ENCODE data around the gene RAB30.

The RAB30 gene, protein sequence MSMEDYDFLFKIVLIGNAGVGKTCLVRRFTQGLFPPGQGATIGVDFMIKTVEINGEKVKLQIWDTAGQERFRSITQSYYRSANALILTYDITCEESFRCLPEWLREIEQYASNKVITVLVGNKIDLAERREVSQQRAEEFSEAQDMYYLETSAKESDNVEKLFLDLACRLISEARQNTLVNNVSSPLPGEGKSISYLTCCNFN

DNA sequence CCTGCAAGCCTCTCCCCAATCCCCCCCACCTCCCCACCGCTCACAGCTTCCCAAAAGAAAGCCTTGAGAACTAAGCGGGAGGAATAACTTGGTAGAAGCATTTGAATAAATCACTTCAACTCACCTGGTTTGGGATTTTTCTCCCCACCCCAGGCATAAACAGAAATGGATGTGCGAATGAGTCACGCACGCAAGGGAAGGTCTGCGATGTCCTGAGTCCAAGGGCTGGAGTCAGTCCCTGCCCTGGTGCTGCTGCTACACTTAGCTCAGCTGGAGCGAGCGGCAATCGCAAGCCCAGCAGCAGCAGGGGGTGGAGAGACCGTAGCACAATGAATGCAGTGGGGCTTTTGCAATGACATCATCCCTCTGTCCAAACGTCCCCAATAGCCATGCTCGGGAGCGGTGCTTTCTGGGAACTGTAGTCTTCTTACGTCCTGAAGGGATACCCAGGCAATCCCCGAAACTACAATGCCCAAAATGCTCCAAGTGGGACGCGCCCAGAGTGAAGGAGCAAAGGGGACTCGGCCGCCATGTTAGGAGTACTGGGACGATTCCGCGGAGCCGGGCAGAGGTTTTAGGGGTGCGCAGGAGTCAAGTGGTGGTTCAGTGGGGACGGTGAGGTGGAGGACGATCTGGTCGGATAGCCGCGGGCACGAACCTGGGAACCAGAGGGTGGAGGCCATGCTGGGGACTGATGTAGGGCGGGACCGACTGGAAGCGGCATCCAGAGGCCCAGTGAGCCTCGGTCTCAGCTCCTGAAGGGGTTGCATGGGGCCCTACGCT is at the start of gene RAB30:
Gene RAB30, minus strand, starts transcription at position 331 of the 783 bp plus-strand sequence. CDS start 74,581 bp downstream, outside the sequence.
- DNase-seq: peak; percentile 79

DNA sequence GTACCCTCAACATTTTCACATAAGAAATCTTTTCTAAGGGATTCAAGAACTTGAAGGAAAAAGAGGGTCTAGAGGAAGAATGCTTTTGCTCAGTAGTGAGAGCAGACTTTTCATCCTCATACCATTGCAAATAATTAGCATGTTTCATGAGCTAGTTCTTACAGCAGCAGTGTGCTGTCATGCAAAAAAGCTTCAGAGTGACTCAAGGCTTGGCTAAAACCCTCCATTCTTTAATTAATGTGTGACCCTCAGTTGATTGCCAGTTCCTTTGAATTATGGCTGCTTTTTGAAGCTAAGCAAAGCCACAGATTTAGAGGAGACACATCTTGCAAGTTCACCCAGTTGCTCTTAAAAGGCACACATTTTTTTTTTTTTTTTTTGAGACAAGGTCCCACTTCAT is 48.6 kb upstream of the RAB30 start:
- DNase-seq: no peak

DNA sequence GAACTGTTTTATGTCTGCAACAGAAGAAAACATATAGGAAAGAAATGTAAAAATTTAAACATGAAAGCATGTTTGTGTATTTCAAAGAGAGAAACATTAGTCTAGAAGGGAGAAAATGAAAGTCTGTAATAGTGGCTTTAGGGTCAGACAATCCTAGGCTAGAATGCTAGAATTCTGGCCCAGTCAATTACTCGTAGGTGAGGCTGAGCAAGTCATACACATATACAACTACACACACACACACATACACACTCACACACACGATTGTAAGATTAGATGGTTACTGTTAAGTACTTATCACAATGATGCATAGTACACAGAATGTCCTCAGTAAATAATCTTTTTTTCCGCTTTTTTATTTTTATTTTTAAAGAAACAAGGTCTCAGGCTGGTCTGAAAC is 47.5 kb upstream of the RAB30 start:
- no peak for DNase-seq

DNA sequence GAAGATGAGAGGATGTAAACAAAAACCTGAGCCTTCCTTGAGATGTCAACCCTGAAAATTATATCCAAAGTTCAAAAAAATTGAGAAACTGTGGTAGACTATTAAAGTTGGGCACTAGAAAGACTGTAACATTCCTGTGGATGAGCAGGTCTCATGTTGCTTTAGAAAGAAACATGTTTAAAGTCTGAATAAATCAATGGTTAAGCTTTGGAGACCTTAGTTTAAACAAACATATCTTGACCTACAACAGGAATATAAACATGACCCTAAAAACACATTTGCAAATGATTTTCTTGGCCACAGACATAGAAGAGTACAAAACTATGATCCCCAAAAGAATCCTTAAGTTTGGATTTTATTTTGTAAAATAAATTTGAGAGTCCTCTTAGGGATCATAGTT is 47.1 kb upstream of the RAB30 start:
- no peak for DNase-seq

DNA sequence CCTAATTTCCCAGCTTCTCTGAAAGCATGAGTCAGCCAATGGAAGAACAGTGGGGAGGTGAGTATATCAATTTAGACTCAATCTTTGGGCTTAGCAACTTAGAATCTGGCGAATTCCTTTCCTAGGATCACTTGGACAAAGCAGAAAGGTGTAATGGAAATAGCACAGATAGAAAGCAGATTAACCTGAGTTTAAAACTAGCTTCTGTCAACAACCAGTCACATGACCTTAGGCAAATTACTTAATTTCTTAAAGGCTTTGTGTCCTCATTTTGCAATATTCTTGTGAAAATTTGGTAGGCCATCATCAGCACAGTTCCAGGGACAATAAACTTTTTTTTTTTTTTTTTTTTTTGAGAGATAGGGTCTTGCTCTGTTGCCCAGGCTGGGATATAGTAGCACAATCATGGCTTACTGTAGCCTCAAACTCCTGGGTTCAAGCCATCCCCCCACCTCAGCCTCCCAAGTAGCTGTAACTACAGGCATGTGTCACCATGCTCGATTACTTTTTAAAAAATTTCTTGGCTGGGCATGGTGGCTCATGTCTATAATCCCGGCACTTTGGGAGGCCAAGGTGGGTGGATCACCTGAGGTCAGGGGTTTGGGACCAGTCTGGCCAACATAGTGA is 44.4 kb upstream of the RAB30 start:
- DNase-seq: no peak

DNA sequence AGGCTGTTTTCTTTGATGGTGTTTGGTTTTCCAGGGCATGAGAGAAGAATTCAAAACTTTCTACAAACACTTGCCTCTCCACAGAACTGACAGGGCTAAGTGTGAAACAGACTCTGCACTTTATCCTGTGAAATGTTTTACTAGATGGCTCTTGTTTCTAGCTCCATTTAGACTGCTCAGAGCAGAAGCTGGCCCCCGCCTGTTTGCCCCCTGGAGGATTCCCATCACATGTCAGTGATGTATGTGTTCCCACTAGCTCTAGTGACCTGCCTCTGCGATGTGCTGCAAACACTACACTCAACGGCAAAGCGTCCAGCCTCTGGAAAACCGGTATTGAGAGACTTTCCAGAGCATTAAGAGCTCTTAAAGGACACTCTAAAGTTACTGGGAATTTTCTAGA is 43.9 kb upstream of the RAB30 start:
- no peak for DNase-seq

DNA sequence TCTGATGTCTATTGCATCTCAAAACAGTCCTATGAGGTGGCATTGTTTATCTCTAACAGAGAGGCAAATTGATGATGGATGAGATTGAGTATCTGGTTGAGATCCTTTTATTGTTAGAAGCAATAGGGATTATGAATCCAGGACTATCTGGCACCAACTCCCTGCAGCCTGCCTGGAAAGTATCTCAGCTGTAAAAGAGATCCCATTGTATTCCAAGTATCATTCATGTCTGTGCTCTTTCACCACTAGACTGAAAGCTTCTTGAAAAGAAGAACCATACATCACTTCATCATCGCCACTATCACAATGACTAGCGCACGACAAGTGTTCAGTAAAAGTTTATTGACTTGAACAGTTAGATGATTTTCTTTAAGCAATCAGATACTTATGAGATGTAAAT is 43.3 kb upstream of the RAB30 start:
- DNase-seq: no peak

DNA sequence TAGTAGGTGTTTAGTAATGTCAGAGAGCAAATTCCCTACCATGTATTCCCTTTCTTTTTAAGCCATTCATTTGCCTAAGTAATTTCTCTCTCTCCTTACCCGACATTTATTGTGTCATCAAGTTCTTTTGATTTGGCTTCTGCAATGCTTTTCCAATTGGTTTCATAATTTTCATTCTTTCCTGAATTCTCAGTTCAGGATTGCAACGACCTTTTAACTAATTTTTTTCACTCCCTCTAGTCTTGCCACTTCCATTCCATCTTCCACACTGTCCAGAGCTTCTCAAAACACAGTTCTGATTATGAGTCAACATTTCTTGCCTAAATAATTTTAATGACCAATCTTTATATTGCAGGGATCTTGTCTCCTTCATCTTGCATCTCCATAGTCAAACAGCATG is 41.2 kb upstream of the RAB30 start:
- DNase-seq: no peak

DNA sequence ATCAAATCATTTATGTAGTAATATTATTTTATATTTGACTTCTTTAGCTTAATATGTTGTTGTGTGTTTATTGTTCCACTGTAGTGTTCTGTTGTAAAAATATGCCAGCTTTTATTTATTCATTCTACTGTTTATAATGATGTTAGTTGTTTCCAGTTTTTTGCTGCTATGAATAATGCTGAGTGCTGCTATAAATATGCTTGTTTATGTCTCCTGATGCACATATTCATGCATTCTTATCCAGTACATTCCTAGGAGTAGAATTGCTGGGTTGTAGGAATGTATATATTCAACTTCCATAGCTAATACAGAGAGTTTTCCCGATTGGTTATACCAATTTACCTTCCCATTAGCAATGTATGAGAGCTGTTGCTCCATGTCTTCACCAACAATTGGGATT is 33.5 kb upstream of the RAB30 start:
- DNase-seq: no peak

DNA sequence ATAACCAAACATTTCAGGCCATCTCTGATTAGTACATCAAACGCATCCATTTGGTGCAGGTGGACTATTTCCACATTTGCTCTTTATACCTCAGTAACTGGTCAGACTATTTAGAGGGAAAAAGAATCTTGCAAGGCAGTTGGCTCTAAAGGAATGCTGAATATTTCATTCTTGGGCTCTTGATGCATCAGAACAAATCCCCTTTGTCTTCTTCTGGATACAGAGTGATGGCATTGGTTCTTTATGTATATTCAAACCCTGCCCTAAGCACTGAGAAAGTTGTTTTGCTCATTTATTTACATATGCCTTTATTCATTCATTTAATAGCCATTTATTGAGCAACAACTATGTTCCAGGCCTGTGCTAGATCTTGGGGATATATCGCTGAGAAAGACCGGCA is 31.1 kb upstream of the RAB30 start:
- DNase-seq: no peak

DNA sequence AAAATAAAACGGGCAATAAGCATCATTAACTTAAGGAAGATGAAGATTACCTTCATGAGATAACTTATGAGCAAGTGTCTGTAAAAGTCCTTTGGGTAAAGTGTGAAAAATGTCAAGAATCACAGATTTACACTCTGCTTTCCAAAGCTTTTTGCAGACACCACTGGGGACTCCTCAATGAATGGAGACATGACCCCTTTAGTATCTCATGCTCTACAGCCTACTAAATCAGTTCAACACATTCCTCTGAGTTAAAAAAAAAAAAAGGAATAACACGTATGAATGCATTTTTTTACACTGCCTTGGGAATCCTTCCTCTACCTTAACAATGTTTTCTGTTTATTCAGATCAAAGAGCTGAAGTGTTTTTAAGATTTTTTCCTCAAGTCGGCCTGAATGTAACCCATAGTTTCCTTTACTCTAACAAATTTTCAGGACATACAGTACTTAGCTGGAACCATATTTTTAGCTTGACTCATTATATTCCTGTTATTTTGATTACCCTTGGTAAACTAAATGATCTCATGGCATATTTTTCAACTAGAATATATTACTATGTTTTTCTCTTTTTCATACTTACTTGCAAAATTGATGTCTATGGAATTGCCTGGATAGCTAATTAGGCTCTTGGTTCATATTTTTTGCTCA is 25.9 kb upstream of the RAB30 start:
- DNase-seq: no peak

DNA sequence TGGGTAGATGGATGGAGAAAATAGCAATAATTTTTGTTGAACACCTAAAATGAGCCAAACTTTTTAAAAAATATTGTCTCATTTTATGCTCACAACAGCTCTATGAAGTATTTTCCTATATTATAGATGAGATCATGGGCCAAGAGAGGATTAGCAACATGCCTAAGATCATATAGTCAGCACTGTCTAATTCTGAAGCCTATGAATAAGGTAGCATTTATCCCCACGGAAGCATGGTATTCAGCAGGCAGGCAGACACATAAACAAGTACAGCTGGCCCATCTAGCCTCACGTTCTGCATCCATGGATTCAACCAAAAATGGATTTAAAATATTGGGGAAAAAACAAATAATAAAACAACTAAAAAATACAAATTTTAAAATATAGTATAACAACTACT is 21.9 kb upstream of the RAB30 start:
- no peak for DNase-seq

DNA sequence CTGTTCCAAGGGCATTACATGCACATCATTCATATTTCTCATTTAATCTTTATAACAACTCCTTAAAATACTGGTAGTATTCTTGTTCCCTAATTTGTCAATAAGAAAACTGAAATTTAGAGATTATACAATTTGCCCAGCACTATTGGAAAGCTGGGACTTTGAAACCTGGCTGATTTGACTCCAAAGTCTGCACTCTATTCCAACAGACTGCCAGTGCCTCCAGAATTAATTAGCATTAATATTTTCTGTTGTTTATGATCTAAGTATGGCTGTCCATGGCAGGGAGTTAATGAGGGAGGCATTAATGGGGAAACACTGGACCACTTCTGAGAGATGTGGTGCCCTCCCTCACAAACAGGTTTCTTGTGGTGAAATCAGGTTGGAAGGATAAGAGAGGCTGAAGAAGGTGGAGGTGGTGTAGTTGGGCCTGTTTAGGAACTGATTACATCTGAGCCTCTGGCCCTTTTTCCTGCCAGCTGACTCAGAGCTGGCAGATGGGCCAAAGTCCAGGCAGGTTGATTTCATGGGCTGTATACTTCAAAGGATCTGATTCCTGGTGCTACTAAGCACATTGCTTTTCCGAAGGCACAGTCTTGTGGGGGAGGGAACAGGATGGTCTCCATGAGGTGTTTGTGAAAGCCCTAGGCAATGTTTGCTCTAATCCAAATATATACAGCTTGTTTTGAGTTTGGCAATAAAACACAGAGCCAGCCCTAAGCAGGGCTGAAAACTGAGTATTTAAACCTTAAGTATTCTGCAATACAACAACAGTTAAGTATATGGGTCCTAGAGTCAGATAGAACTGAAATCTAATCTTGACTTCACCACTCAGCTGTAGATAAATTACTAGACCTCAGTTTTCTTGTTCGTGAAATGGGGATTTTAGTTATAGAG is 21.0 kb upstream of the RAB30 start:
- DNase-seq: no peak

DNA sequence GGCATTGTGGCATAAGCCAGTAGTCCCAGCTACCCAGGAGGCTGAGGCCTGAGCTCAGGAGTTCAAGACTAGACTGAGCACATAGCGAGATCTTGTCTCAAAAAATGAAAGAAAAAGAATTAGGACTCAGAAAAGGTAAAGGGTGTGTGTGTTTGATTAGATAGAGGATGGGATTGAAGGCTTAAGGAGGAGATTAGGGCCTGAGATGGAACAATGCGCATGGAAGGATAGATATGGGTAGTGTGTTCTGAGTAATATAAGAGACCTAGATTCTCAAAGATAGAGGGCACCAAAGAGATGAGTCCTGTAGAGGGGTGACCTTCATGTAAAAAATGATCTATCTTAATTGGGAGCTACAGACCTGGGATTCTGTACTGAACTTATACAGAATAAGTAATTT is 17.3 kb upstream of the RAB30 start:
- no peak for DNase-seq

DNA sequence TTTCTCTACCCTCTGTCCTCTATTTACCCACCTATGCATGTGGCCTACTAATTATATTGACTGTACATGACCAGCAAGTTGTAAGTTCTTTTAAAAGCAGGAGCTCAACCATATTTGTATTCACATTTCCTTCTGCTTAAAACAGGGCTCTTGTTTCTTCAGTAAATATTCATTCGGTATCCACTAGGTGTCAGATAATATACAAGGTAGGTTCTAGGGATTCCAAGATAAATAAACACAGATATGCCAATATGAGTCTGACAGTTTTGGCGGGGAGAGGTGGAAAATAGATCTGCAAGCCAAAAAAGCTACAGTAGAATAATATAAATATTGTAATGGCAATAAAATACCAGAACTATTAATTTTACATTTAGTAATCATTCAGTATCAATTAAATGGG is 15.3 kb upstream of the RAB30 start:
- DNase-seq: no peak

DNA sequence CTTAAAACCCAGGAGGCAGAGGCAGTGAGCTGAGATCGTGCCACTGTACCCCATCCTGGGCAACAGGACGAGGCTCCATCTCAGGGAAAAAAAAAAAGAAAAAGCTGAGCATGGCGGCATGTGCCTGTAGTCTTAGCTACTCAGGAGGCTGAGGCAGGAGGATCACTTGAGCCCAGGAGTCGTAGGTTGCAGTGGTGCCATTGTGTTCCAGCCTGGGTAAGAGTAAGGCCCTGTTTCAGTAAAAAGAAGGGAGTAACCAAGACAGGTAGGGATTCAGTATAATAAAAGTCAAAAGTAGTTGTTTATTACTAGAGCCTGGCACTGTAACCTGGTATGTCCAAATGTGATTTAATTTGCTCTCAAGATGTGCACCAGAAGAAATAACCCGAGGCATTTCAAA is 8.1 kb upstream of the RAB30 start:
- DNase-seq: no peak

DNA sequence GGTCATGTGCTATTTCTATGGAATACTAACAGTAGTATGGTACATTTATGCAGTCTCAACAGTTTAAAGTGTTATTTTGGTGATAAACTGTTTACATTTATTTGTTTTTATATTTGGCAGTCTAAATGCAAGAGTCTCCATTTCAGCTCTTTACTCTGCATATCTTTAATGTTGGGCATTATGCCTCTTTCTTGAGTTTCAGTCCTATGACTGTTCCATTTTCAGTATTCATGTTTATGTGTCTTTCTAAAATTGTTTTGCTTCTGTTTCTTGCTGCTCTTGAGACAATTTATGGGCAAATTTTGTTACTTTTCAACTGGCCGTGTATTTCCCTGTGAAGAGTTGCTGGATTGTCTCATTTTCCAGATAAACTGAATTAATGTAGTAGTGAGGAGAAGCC is 6.6 kb upstream of the RAB30 start:
- no peak for DNase-seq

DNA sequence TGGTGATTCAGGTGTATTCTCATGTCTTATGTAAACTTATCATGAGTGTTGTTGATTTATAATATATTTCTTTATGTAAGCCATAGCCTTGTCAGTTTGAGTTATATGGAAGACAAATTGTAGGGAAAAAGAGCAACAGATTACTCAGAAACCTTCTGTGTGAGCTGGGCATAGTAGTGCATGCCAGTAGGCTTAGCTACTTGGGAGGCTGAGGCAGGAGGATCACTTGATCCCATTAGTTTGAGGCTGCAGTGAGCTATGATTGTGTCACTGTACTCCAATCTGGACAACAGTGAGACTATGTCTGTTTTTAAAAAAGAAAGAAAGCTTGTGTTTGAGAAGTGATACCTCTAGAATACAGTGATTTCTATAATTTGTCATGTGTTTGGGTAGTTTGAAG is 2.2 kb upstream of the RAB30 start:
- no peak for DNase-seq

DNA sequence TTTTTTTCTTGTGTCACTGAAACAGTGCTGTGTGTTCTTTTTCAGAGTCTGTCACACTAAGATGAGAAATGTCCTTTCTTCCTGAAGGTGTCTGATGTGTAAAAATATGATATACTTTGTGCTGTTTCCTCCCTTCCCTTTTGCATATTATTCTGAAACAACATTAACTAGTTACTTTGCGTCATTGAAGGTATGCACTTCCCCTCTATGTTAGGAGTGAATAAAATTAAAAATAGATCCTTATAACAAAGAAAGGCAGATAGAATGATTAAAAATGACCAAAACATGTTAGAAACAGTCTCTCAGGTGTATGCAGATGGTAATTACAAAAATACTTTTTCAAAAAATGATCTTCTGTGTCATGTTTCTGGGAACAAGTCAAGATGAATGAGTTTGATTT is 1.6 kb upstream of the RAB30 start:
- no peak for DNase-seq

DNA sequence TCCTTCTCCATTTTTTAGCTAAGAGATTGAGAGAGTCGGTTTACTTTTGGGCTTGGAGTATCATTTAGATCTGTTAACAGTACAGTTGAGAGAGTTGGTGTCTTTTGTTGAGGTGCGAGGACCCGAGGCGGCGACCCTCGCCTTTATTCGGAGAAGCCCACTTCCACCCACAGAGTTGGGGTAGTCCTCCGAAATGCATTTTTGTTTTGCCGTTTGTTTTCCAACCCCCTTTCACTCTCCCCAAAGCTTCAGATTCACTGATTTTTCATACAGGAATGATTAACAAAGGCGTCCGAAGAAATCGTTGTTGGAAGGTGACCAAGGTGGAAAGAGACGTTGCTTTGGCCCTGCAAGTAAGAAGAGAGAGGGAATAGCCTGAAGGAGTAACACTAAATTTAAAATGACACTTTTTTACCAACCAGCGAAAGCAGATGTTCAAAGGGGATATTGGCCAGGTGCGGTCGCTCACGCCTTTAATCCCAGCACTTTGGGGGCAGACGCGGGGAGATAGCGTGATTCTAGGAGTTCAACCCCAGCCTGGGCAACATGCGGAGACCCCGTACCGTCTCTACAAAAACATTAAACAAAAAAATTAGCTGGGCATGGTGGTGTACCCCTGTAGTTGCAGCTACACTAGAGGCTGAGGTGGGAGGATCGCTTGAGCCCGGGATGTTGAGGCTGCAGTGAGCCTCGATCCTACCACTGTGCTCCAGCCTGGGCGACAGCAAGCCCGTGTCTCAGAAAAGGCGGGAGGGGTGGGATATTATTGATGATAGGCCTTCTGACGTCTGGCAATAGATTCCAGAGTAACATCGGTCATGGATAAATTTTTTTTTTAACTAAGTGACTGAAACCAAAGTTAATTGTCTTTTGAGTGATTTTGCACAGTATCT is 899 bp upstream of the RAB30 start:
- no peak for DNase-seq

DNA sequence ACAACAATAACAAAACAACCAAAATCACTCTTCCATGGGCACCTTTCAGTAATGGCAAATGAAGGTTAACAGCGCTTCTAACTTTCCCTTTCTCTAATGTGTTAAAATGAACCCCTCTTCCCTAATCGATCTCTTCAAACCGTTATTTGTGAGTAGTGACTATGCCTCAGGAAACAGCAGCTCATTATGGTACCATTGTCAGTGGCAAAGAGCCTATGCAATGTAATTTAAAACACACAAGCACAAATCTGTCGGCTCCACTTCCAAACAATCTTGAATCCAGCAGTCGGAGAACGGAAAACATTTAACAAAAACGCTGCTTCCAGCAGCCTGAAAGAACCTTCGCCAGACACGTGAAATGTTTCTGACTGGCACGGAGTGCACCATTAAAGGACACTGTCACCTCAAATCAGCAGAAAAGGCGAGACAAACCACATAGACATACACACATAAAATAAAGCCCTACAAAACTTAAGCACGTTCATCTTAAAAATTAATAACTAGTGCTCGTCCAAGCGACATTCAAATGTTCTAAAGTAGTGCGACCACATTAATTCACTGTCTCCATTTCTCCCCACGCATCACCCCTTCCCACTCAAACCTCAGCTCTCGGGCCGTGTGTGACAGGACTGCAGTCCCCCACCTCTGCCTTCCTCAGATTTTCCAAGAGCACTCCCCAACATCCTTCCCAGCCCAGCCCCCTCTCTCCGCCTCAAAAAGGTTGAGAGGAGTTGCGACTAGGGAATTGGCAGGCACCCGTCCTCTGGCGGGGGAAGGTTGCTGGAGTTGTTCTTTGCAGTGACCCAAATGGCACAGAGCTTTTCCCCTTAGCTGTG is 748 bp downstream of the RAB30 start:
- peak; percentile 20 for DNase-seq
